GM12872 (cell line): Measurements from ENCODE around the gene KLHL3.

Experiments
- TF ChIP-seq, protein P1 (sequence below): IDR thresholded peaks from 3 replicates; pipeline ENCODE4 v1.5.1; 2011; ENCODE audit warnings: low read depth, mild to moderate bottlenecking, low read length, moderate library complexity; ENCODE audit not compliant: insufficient read depth

The KLHL3 gene

DNA sequence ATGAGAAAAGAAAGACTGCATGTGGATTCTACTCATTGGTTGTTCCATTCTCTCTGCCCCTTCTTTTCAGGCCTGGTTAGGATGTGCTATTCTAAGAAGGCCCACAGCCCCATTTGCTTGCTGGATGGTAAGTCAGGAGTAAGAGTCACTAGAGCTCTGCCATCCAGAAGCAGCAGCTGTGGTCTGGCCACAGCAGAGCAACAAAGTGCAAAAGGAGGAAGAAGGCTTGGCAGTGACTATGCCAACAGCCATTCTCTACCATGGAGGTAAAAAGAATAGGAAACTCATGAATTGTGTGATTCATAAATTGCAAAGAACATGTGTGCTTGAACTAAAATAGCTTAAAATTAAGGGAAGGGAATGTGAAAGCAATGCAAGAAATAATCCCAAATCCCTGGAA, 20.9 kb downstream of the KLHL3 start:
- TF ChIP-seq, protein P1, sequence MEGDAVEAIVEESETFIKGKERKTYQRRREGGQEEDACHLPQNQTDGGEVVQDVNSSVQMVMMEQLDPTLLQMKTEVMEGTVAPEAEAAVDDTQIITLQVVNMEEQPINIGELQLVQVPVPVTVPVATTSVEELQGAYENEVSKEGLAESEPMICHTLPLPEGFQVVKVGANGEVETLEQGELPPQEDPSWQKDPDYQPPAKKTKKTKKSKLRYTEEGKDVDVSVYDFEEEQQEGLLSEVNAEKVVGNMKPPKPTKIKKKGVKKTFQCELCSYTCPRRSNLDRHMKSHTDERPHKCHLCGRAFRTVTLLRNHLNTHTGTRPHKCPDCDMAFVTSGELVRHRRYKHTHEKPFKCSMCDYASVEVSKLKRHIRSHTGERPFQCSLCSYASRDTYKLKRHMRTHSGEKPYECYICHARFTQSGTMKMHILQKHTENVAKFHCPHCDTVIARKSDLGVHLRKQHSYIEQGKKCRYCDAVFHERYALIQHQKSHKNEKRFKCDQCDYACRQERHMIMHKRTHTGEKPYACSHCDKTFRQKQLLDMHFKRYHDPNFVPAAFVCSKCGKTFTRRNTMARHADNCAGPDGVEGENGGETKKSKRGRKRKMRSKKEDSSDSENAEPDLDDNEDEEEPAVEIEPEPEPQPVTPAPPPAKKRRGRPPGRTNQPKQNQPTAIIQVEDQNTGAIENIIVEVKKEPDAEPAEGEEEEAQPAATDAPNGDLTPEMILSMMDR: no peak

DNA sequence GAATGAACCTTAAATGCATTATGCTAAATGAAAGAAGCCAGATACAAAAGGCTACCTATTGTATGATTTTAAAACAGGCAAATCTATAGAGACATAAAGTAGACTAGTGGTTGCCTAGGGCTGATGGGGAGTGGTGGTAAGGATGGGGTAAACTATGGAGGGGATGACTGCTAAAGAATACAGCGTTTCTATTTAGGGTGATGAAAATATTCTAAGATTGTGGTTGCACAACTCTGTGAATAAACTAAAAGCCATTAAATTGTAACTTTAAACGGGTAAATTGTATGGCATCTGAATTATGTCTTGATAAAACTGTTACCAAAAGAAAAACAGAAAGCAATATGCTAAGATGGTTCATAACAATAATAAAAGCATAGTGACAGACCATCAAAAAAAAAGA, 21.4 kb downstream of the KLHL3 start:
- TF ChIP-seq, protein P1: no peak

DNA sequence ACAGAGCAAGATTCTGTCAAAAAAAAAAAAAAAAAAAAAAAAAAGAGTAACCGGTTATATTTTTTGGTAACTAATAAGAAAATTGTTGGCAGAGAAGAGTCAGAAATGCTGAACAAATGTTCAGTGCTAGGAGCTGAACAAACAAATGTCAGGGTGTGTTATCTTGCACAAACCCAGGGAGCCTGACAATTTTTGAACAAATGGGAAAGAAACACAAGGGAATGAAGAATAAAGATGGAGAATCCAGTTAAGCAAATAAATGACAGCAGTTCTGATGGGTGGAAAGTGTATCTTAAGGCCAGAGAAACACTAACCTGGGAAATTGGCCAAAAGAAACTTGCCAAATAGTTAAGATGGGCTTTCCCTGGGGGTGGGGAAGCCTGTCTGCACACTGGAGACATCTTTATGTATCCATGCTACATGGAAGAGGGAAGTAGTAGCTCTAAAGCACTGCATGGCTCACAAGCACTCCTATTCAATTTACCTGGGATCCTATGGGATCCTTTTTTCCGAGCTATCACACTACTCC, 23.7 kb downstream of the KLHL3 start:
- TF ChIP-seq, protein P1: no peak

DNA sequence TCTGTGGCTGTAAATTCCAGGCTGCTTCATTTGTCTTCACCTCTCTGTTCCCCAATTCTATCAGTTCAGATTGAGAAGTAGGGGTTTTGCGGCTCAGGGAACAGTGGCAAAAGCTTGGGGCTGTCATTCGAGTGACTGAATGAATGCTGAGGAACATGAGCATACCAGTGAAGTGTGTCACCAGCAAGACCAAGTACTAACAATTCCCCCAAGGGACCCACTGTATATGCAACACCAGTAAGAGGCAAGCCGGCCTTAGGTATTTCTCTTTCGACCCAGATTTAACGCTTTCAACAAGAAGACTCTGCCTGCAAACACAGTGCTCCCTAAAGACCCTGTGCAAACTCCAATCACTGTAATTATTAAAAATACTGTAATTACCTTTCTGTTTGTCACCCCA, 25.8 kb downstream of the KLHL3 start:
- TF ChIP-seq, protein P1: no peak

DNA sequence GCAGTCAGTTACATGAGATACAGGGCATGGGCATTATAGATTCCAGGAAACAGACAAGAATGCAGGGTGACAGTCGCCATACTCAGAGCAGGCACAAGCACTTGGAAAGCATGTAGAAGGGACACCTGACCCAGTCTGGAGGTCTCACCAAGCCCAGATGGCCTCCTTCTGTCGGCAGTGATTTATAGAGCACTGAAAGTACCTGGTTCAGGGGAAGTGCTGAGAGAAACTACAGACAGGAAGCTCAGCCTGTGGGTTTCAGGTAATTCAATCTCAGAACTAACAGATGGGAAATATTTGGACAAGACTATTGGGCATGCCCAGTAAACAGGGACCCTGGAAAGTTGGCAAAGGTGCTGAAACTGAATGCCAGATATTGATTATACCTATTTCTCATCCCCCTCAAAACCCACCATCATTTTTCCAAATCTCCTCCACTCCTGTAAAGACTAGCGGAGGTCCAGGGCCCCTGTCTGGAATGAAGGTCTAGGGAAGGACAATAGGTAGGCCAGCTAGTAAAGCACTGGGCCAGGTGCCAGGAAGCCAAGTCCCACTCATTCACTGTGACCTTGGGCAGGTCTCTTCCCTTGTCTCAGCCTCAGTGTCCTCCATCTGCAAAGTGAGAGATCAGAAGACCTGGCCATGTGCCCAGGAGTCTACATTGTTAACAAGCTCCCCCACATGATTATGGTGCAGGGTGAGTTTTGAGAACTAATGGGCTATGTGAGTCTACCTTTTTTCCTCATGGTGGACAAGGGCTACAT, 26.9 kb downstream of the KLHL3 start:
- TF ChIP-seq, protein P1: no peak

DNA sequence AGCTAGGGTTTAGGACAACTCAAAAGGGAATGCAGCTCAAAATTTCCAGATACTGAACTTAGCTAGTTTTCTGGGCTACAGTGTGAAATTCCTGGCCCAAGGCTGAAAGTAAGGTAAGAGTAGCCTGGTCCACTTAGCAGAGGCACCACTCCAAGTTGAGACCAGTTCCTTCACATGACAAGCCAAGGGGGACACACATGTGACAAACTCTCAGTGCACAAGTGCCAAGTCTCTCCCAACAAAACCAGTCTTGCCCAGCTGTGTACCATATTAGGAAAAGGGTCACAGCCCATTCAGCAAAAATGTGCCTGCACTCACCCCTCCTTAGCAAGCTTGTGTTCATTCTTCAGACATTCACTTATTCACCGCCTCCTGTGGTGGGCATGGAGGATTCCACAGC, 27.8 kb downstream of the KLHL3 start:
- TF ChIP-seq, protein P1: no peak

DNA sequence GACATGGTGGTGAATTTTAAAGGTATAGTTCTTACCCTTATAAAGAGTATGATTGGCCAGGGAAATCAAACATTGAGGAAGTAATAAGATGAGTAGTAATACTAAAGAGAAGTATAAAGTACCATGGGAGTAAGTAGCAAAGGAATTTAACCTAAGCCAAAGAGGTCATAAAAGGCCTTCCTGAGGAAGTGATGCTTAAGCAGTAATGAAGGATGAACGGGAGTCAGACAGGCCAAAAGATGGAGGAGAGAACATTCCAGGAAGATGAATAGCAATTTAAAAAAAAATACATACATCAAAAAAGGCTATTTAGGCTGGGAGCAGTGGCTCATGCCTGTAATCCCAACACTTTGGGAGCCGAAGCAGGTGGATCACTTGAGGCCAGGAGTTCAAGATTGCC, 29.0 kb downstream of the KLHL3 start:
- TF ChIP-seq, protein P1: no peak
